HUDEP-2 (cell line): ENCODE measurements around the gene POLR2H.

Experiments
- DNase-seq, 76 experiments: peaks; one replicate each; lab custom pipeline; 2025; ENCODE audit not compliant: unreplicated experiment in 76 of 76; lab: John Stamatoyannopoulos, UW

The POLR2H gene

GRCh38 chr3:184384856-184385422, 23.4 kb downstream of the POLR2H start:
- no peak for DNase-seq

GRCh38 chr3:184386047-184386806, 24.7 kb downstream of the POLR2H start:
- no peak for DNase-seq

- no peak for DNase-seq
These were observed 25.7 kb downstream of the POLR2H start for GRCh38 chr3:184387174-184387714.

- DNase-seq = no peak
These were observed 26.8 kb downstream of the POLR2H start for GRCh38 chr3:184388164-184388935.

GRCh38 chr3:184388936-184389230, 27.4 kb downstream of the POLR2H start:
- no peak for DNase-seq

- DNase-seq = no peak
These were observed 27.9 kb downstream of the POLR2H start for GRCh38 chr3:184389384-184389783.

GRCh38 chr3:184389935-184390528, 28.5 kb downstream of the POLR2H start:
- no peak for DNase-seq

- no peak for DNase-seq
These were observed 29.8 kb downstream of the POLR2H start for GRCh38 chr3:184391266-184391665.

- DNase-seq = no peak
These were observed 33.8 kb downstream of the POLR2H start for GRCh38 chr3:184395320-184395660.

- no peak for DNase-seq
These were observed 37.9 kb downstream of the POLR2H start for GRCh38 chr3:184399410-184399809.

- no peak for DNase-seq
These were observed 43.8 kb downstream of the POLR2H start for GRCh38 chr3:184405075-184406030.

GRCh38 chr3:184409331-184409926, 47.9 kb downstream of the POLR2H start:
- no peak for DNase-seq

GRCh38 chr3:184409946-184410500, 48.5 kb downstream of the POLR2H start:
- no peak for DNase-seq

- DNase-seq = no peak
These were observed 53.1 kb downstream of the POLR2H start for GRCh38 chr3:184414418-184415202.

GRCh38 chr3:184415203-184415490, 53.6 kb downstream of the POLR2H start:
- DNase-seq = no peak

GRCh38 chr3:184417619-184418327, 56.3 kb downstream of the POLR2H start:
- peak in 61 of 76 experiments; percentile 1 to 73 (median 33) for DNase-seq
